H1 (cell line): Measurements from ENCODE around the gene MROH8. TPM values are rescaled to one million over a fixed set of nuclear protein-coding genes. Genes with fewer than 3 reads are reported as not detected.

Source experiments
- CTCF ChIA-PET: fragments of 300-600 bp; sonication (Branson Sonifier 250); formaldehyde crosslinking; loops from one replicate; lab custom pipeline; 2021; ENCODE audit not compliant: partially characterized antibody; lab: Charles Lee
- POLR2A ChIA-PET: fragments of 300-600 bp; sonication (Branson Sonifier 250); formaldehyde crosslinking; loops from one replicate; lab custom pipeline; 2021; ENCODE audit warnings: inconsistent platforms; ENCODE audit not compliant: partially characterized antibody; lab: Charles Lee
- DNase-seq, 2 experiments: peaks; one replicate each; pipeline versions ENCODE4 v3.0.0 to v3.0.0-alpha.2; 2010 to 2022; ENCODE audit warnings: low spot score in 2 of 2, low read depth in 1 of 2, mixed read lengths in 1 of 2
- FAIRE-seq: peaks from 2 replicates; lab custom pipeline; 2011; peaks lifted over from hg19 to GRCh38; lab: Jason Lieb, UNC
- H2AFZ ChIP-seq: 2 replicates; pipeline ENCODE4 v1.8.1; 2012; ENCODE audit warnings: low read length, inconsistent platforms
- H2AK5ac ChIP-seq: 2 replicates; pipeline ENCODE4 v1.6.1; 2013; ENCODE audit warnings: low read depth, low read length
- H2BK120ac ChIP-seq: replicated peaks from 2 replicates; pipeline ENCODE3; 2013; ENCODE audit warnings: low read depth, low read length, inconsistent platforms
- H2BK12ac ChIP-seq: 2 replicates; pipeline ENCODE4 v1.6.1; 2013; ENCODE audit warnings: low read depth, low read length
- H2BK15ac ChIP-seq: 2 replicates; pipeline ENCODE4 v1.6.1; 2013; ENCODE audit warnings: low read length
- H2BK20ac ChIP-seq: 2 replicates; pipeline ENCODE4 v1.6.1; 2013; ENCODE audit warnings: low read length
- H2BK5ac ChIP-seq: 2 replicates; pipeline ENCODE4 v1.6.1; 2013; ENCODE audit warnings: low read depth, low read length
- H3K14ac ChIP-seq: 2 replicates; pipeline ENCODE4 v1.6.1; 2013; ENCODE audit warnings: inconsistent platforms; ENCODE audit not compliant: insufficient read length
- H3K18ac ChIP-seq: 2 replicates; pipeline ENCODE4 v1.6.1; 2013; ENCODE audit warnings: low read length; ENCODE audit errors: extremely low read depth
- H3K23ac ChIP-seq: 2 replicates; pipeline ENCODE4 v1.6.1; 2013; ENCODE audit warnings: inconsistent platforms; ENCODE audit not compliant: insufficient read length
- H3K23me2 ChIP-seq: 2 replicates; pipeline ENCODE4 v1.6.1; 2013; ENCODE audit warnings: low read depth, low read length
- H3K27ac ChIP-seq: 2 replicates; pipeline ENCODE4 v1.6.1; 2011; ENCODE audit warnings: low read depth, low read length, inconsistent platforms
- H3K27me3 ChIP-seq, 4 experiments: replicated peaks in 1 of 4; 1 replicate in 1 of 4; 2 replicates in 3 of 4; pipeline versions ENCODE4 v1.6.1 to v1.8.1; 2011 to 2013; ENCODE audit warnings: low read length in 3 of 4, mild to moderate bottlenecking in 3 of 4, inconsistent platforms in 2 of 4, mixed read lengths in 2 of 4, moderate library complexity in 1 of 4; ENCODE audit not compliant: control insufficient read depth in 3 of 4, insufficient read depth in 3 of 4; ENCODE audit errors: extremely low read depth in 1 of 4
- H3K36me3 ChIP-seq, 4 experiments: 2 replicates each; pipeline versions ENCODE4 v1.6.1 to v1.8.1; 2011 to 2013; ENCODE audit warnings: mild to moderate bottlenecking in 4 of 4, low read length in 3 of 4, moderate library complexity in 2 of 4, control low read depth in 1 of 4, inconsistent platforms in 1 of 4; ENCODE audit not compliant: insufficient read depth in 4 of 4, control insufficient read depth in 2 of 4
- H3K4ac ChIP-seq: replicated peaks from 2 replicates; pipeline ENCODE3; 2013; ENCODE audit warnings: low read length, low read depth, mixed read lengths, inconsistent platforms; ENCODE audit not compliant: insufficient read length
- H3K4me1 ChIP-seq, 4 experiments: replicated peaks in 1 of 4; 1 replicate in 1 of 4; 2 replicates in 3 of 4; pipeline versions ENCODE4 v1.6.1 to v1.8.1; 2011 to 2013; ENCODE audit warnings: low read length in 3 of 4, inconsistent platforms in 2 of 4, mixed read lengths in 1 of 4; ENCODE audit not compliant: insufficient read depth in 4 of 4, control insufficient read depth in 3 of 4
- H3K4me2 ChIP-seq, 2 experiments: 2 replicates each; pipeline versions ENCODE4 v1.6.1 to v1.8.1; 2011 to 2013; ENCODE audit warnings: low read depth in 2 of 2, low read length in 2 of 2, control low read depth in 1 of 2, inconsistent platforms in 1 of 2, mild to moderate bottlenecking in 1 of 2; ENCODE audit not compliant: insufficient read depth in 1 of 2
- H3K4me3 ChIP-seq, 4 experiments: fragments of 200-600, 300-600 bp in 1 of 4; sonication (generic), shearing (Covaris generic), sonication (Bioruptor Twin) in 1 of 4; 2 replicates each; pipeline versions ENCODE4 v1.5.1 to v1.8.1; 2011 to 2016; ENCODE audit warnings: low read length in 4 of 4, low read depth in 3 of 4, control low read depth in 2 of 4, inconsistent platforms in 2 of 4, mild to moderate bottlenecking in 2 of 4, mixed read lengths in 1 of 4, moderate library complexity in 1 of 4; ENCODE audit not compliant: insufficient read depth in 2 of 4; ENCODE audit errors: extremely low read depth in 1 of 4
- H3K56ac ChIP-seq: replicated peaks from 2 replicates; pipeline ENCODE3; 2013; ENCODE audit warnings: low read depth, mild to moderate bottlenecking, mixed read lengths, low read length, inconsistent platforms; ENCODE audit not compliant: insufficient read length
- H3K79me1 ChIP-seq: 2 replicates; pipeline ENCODE4 v1.6.1; 2013; ENCODE audit warnings: low read depth, low read length, control low read depth
- H3K79me2 ChIP-seq, 2 experiments: 2 replicates each; pipeline versions ENCODE4 v1.6.1 to v1.8.1; 2012 to 2013; ENCODE audit warnings: low read length in 2 of 2, mild to moderate bottlenecking in 2 of 2, inconsistent platforms in 1 of 2; ENCODE audit not compliant: insufficient read depth in 2 of 2, control insufficient read depth in 1 of 2
- H3K9ac ChIP-seq, 4 experiments: replicated peaks in 1 of 4; 1 replicate in 1 of 4; 2 replicates in 3 of 4; pipeline versions ENCODE4 v1.6.1 to v1.8.1; 2011 to 2013; ENCODE audit warnings: low read depth in 3 of 4, low read length in 3 of 4, control low read depth in 2 of 4, mild to moderate bottlenecking in 2 of 4, moderate library complexity in 2 of 4, inconsistent platforms in 1 of 4; ENCODE audit errors: extremely low read depth in 1 of 4
- H3K9me3 ChIP-seq, 2 experiments: 2 replicates each; pipeline versions ENCODE4 v1.6.1 to v1.8.1; 2012 to 2013; ENCODE audit warnings: mild to moderate bottlenecking in 2 of 2, moderate library complexity in 2 of 2, control low read depth in 1 of 2, inconsistent platforms in 1 of 2, low read depth in 1 of 2, low read length in 1 of 2, mixed read lengths in 1 of 2; ENCODE audit not compliant: insufficient read depth in 2 of 2
- H4K20me1 ChIP-seq, 2 experiments: replicated peaks in 1 of 2; 2 replicates each; pipeline versions ENCODE3 to v1.8.1; 2011 to 2013; ENCODE audit warnings: inconsistent platforms in 2 of 2, low read length in 2 of 2, mild to moderate bottlenecking in 1 of 2; ENCODE audit not compliant: insufficient read depth in 2 of 2, control insufficient read depth in 1 of 2
- H4K5ac ChIP-seq: 2 replicates; pipeline ENCODE4 v1.6.1; 2013; ENCODE audit warnings: low read length, low read depth, mixed read lengths, inconsistent platforms; ENCODE audit not compliant: insufficient read length
- H4K8ac ChIP-seq: 2 replicates; pipeline ENCODE4 v1.8.0; 2013; ENCODE audit warnings: mild to moderate bottlenecking, moderate library complexity, low read length, inconsistent platforms; ENCODE audit not compliant: insufficient read depth; ENCODE audit errors: extremely low read depth
- H4K91ac ChIP-seq: replicated peaks from 2 replicates; pipeline ENCODE3; 2013; ENCODE audit warnings: low read length, mixed read lengths, inconsistent platforms; ENCODE audit not compliant: insufficient read length
- MAX ChIP-seq: IDR thresholded peaks from 2 replicates; pipeline ENCODE4 v1.6.1; 2012; ENCODE audit warnings: inconsistent platforms
- WGBS, 2 experiments: shearing (Covaris generic) in 1 of 2; methylation state at CpG; one replicate each; pipeline versions ENCODE4 v1.1.6 to v1.1.7; 2013 to 2015; ENCODE audit warnings: low lambda C conversion rate in 2 of 2, mixed read lengths in 2 of 2, inconsistent platforms in 1 of 2, low coverage in 1 of 2, missing lambda C conversion rate in 1 of 2; ENCODE audit not compliant: insufficient replicate concordance in 2 of 2, insufficient coverage in 1 of 2, insufficient read length in 1 of 2; ENCODE audit errors: extremely low coverage in 1 of 2, missing lambda C conversion rate in 1 of 2; 5-methylcytosine and 5-hydroxymethylcytosine counted together
- polyA plus RNA-seq, 7 experiments: library from polyadenylated mRNA; depleted of rRNA in 3 of 7; stranded (reverse) in 5 of 7; unstranded in 2 of 7; fragments of >200 nt in 5 of 7; fragments of 200-250 nt in 2 of 7; gene quantifications; 1 replicate in 5 of 7; 2 replicates in 1 of 7; 4 replicates in 1 of 7; pipeline versions ENCODE4 v1.2.1 to v1.2.3, GENCODE V29; 2011 to 2013; ENCODE audit warnings: missing spikeins in 2 of 7, mixed read lengths in 2 of 7
- total RNA-seq: library from RNA; stranded (reverse); fragmentation: NEBNext Ultra II Directional; extraction: Animal tissue kit (Norgen Biotek cat#: 25700); gene quantifications from 2 replicates; pipeline ENCODE4 v1.2.1, GENCODE V29; 2021

The MROH8 gene
- total and polyA plus RNA-seq, 2 of the 8 experiments (the other 6 are each of a cell fraction or from before 2014, with no cell fraction given): 0.50 to 0.86 TPM

- Histone ChIP-seq H3K23me2 (no peaks in the 10 kb centered on the region), H2BK120ac (no peak overlapping the region), H3K4me3 (no peak overlapping the region), H3K27ac (no peak overlapping the region), H3K18ac (no peak overlapping the region), H2AFZ (no peak overlapping the region), H3K23ac (no peak overlapping the region), H3K79me2 (no peaks in the 10 kb centered on the region), H4K20me1 (no peaks in the 10 kb centered on the region), H3K79me1 (no peaks in the 10 kb centered on the region), H2BK12ac (no peak overlapping the region), H3K56ac (no peak overlapping the region), H3K9ac (no peak overlapping the region), H4K8ac (no peak overlapping the region), H4K5ac (no peak overlapping the region), H4K91ac (no peak overlapping the region), H3K4me1 (no peaks in the 10 kb centered on the region), H2BK15ac (no peak overlapping the region), H3K27me3 (no peaks in the 10 kb centered on the region), H2AK5ac (no peak overlapping the region), H3K14ac (no peak overlapping the region), H3K4me2 (no peak overlapping the region), H2BK20ac (no peak overlapping the region), H3K9me3 (no peaks in the 10 kb centered on the region; a peak in 1 of 4 replicates), H2BK5ac (no peak overlapping the region), H3K4ac (no peak overlapping the region), H3K36me3 (no peaks in the 10 kb centered on the region)
- no peak for DNase-seq
- no peak for TF ChIP-seq MAX
- CTCF ChIA-PET: interaction anchor here (0.6 to 1.8 kb wide), 3 partner anchors 38 to 561 kb away, joined by 3 to 6 read pairs (median 3); no protein-coding TSS in a partner anchor
- WGBS, 2 experiments: 95% methylated on average over 7 of the region's 7 CpGs; no CpG with 5 or more reads in 1 of the 2 experiments
- POLR2A ChIA-PET: interaction anchor here (1.3 to 3.2 kb wide), 2 partner anchors 22 to 25 kb away, joined by 3 to 10 read pairs; no protein-coding TSS in a partner anchor
- no peak for FAIRE-seq
Measured at GRCh38 chr20:37119356-37120036, 59.9 kb downstream of the MROH8 start.
